DMS153 treated with DMSO at 0.1 percent for 48 hours (cell line): Measurements from ENCODE around the gene RIPOR3.

Experiments used
- DNase-seq: peaks from one replicate; lab custom pipeline; 2025; ENCODE audit not compliant: unreplicated experiment; lab: John Stamatoyannopoulos, UW

Gene RIPOR3

GRCh38 chr20:50536333-50536732 is 155.0 kb downstream of the RIPOR3 start:
- DNase-seq: no peak
